GM21717 (cell line): ENCODE measurements around the gene PCCA.
A peak's percentile ranks its signal among the peaks of the same experiment; 100 is the strongest.

Experiments used
- ATAC-seq: cut with Tn5 transposase; IDR thresholded peaks from one replicate; pipeline ENCODE4 v1.9.1; 2021; ENCODE audit warnings: mild to moderate bottlenecking, moderate library complexity; ENCODE audit not compliant: unreplicated experiment

Gene PCCA

DNA sequence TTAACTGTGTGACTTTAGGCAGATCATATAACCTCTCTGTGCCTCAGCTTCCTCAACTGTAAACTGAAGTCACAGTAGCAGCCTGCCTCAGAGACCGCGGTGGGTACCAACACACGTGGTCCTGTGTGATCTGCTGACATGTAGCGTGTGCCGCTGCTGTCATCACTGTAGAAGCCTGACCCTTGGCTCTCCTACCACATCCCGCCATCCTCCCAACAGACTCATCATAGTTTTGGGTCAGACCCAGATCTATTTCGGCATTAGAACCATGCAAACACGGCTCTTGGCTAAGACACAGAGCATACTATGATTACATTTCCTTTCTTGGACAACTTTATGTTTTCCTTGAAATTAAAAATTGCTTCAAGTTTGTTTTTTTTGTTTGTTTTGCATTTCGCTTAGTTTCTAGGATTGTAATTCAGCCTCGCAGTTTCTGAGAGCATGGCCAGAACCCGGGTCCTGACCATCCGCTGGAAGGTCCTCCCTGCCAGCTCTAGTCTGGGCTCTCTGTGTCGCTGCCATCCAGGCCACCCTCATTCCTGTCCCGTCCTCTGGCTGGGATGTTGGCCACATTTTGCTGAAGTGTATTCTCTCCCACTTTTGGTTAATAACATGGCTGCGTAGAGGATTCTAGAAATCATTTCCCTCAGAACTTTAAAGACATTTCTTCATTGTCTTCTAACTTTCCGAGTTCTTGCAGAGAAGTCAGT lies 446.7 kb downstream of the PCCA start:
- no peak for ATAC-seq

DNA sequence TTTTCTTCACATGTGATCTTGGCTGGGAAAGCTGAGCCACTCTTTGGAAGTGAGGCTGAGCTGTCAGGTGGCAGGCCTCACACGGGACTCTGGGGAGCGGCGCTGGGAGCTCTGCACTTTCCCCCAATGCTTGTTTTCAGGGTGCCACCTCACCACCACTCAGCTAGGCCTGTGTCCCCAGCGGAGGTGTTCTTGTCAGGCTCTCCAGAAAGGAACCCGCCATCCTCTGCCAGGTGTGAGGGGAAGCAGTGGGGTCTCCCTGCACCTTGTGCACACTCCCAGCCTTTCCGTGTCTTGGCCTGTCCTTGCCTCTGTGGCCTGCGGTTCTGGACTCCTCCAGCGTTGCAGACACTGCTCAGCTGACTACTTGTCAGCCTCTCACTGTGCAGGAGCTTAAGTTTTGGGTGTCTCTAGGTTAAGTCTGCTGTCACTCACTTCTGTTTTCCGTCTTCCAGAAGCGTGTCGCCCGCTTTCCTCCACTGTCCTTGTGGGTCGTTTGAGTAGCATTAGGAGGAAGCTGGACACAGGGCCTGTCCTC lies 447.8 kb downstream of the PCCA start:
- no peak for ATAC-seq

GRCh38 chr13:100537486-100537885 lies 448.6 kb downstream of the PCCA start:
- ATAC-seq = no peak

DNA sequence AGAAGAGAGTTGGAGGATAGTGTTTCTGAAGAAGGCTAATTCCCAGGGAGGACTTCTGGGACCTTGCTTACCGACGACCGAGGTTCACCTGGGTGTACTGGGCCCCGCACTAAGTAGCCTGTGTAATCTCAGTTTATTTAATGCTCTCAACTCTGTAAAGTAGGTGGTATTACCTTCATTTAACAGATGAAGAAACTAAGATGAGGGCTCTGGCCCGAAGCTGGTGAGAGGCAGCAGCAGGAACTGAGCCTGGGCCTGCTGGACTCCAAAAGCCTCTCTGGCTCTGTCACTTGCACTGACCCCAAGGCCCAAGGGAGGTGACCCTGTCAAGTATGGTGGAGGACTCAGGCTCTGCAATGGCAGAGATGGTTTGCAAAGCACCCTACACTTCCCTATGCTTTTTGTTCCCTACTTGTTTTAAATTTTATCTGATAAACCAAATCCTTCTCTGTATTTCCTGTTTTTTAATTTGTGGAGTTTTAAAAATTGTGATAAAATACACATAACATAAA lies 449.1 kb downstream of the PCCA start:
- ATAC-seq = no peak

GRCh38 chr13:100540621-100541020 lies 451.7 kb downstream of the PCCA start:
- ATAC-seq = no peak

- ATAC-seq = no peak
Observed at GRCh38 chr13:100541897-100542825, 453.3 kb downstream of the PCCA start.

GRCh38 chr13:100542826-100543156 lies 453.9 kb downstream of the PCCA start:
- ATAC-seq = peak; percentile 87

- no peak for ATAC-seq
Observed at GRCh38 chr13:100543872-100544602, 455.1 kb downstream of the PCCA start.

GRCh38 chr13:100544866-100545683 lies 456.2 kb downstream of the PCCA start:
- ATAC-seq = no peak

DNA sequence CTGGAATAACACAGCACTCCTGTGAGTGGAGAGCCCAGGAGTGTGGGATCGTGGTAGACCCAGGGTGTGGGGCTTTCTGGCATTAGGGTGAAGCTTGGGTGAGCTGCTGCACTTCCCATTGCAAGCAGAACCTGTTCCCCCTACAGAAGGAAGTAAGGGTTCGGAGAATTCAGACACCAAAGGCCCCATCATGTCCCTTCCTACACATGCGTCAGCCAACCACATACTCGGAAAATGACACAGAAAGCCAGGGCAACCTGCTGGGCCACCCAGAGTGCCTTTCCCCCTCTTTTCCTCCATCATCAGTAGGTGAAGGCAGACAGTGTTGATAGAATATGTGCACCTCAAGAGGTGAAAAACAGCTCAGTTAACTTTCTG lies 456.8 kb downstream of the PCCA start:
- ATAC-seq = no peak

- ATAC-seq = no peak
Observed at GRCh38 chr13:100546713-100547405, 458.0 kb downstream of the PCCA start.

- no peak for ATAC-seq
Observed at GRCh38 chr13:100547791-100548201, 458.9 kb downstream of the PCCA start.

- no peak for ATAC-seq
Observed at GRCh38 chr13:100549316-100549715, 460.4 kb downstream of the PCCA start.

DNA sequence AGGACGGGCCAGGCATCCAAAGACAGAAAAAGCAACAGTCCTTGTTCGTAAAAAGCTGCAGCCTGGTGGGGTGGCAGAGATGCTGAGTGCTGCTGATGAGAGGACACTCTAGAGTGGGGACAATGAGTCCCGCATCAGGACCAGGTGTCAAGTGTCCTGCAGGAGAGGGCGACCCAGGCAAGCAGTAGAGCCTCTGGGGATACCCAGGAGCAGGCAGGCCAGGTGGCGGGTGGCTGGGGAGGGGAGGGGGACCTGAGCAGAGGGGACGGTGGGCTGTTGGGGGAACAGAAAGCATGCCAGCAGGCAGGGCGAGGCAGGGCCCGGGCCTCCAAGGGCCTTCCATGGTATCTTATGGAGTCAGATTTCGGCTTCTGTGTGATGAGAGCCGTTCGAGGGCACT lies 463.9 kb downstream of the PCCA start:
- ATAC-seq = no peak

- no peak for ATAC-seq
Observed at GRCh38 chr13:100559886-100560285, 471.0 kb downstream of the PCCA start.

DNA sequence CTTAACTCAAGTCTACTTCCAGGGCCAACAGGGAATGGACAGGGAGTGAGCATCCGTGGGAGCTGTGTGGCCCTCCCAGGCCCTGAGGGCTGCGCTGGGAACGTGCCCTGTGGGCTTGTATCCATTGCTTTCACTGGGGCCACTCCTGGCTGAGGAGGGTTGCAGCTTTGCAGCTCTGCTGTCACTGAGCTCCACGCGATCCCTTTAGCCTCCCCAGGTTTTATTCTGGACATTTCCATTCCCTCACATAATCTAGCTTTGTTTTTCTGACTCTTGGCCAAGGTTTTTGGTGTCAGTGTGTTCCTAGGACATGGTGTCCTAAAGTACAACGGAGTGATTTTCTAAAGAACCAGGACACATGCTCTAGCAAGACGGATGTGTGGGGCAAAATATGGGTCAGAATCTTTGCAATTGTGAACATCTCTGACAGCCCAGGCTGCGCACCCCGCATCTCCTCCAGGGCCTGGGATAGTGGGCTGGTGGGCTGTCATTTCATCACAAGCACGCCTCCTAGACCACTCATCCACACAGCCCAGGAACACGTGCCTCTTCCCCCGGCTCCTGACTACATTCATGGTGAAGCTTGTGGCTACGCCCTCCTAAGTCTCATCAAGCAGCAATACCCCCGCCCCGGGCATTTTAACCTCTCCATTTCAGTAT lies 471.7 kb downstream of the PCCA start:
- no peak for ATAC-seq

- no peak for ATAC-seq
Observed at GRCh38 chr13:100561158-100561499, 472.2 kb downstream of the PCCA start.

DNA sequence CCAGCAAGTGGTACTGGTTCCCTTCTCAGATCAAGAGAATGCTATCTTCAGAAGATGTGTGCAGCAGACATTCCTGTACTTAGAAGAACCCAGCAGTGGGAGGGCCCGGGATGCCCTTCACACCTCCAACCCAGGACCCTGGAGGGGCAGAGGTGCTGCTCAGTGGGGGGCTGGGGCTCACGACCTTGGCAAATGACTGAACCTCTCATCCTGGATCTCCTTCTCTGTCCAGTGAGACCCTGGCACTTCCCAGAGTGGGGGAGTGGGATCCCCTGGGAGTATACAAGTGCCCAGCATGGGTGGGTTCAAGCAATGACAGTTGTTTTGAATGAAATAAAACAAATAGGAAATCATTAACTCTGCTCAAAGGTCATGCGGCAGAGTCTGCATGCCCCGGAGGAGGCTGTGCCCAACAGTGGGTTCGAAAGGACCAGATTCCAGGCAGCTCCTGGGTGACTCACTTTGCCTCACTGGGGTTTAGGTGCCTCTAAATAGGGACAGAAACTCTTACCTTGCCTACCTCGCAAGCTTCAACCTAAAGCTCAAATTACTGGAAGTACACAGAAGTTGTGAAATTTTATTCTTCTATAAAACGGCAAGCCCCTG lies 472.8 kb downstream of the PCCA start:
- ATAC-seq = no peak

DNA sequence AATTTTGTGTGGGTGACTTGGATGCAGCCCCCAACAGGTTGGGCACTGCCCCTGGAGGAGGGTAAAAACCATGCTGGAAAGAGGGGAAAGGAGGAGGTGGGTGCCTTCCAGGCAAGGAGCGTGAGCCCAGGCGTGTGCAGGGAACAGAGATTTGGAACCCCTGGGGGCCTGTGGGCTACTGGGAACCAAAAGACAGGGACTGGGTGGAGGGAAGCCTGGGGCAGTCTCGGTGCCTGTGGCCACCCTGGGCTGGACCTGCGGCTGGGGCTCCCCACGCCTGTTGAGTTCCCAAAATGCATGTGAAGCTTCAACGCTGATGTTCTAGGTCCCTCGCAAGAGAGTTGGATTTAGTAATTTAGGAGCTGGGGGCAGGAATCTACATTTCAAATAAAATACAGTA lies 474.9 kb downstream of the PCCA start:
- no peak for ATAC-seq
